Endothelial cell of umbilical vein (primary cell): ENCODE measurements around the gene TGM6. TPM values are rescaled to one million over a fixed set of nuclear protein-coding genes. Genes with fewer than 3 reads are reported as not detected.

Experiments
- BruUV-seq: library from RNA; stranded (reverse); fragments of 400-500 nt; replicated peaks from 2 replicates; lab custom pipeline; 2021; lab: Mats Ljungman, UMichigan
- CTCF ChIA-PET: fragments of 300-600, 350-600 bp; sonication (Branson Sonifier 250); formaldehyde crosslinking; loops from one replicate; lab custom pipeline; 2021; ENCODE audit warnings: antibody characterized with exemption, inconsistent platforms; lab: Charles Lee
- POLR2A ChIA-PET: fragments of 300-600, 350-600 bp; sonication (Branson Sonifier 250); formaldehyde crosslinking; loops from one replicate; lab custom pipeline; 2021; ENCODE audit warnings: antibody characterized with exemption, inconsistent platforms; lab: Charles Lee
- DNase-seq: peaks from one replicate; pipeline ENCODE4 v3.0.0-alpha.2; 2011; ENCODE audit warnings: low read depth, low spot score
- FAIRE-seq: peaks from 2 replicates; lab custom pipeline; 2011; peaks lifted over from hg19 to GRCh38; lab: Jason Lieb, UNC
- H2AFZ ChIP-seq: 2 replicates; pipeline ENCODE4 v1.6.0; 2012; ENCODE audit warnings: low read depth, low read length, control low read depth, inconsistent platforms
- H3K27ac ChIP-seq: 2 replicates; pipeline ENCODE4 v1.5.1; 2011; ENCODE audit warnings: low read depth, mild to moderate bottlenecking, control low read depth, low read length, moderate library complexity; ENCODE audit not compliant: insufficient read depth
- H3K27me3 ChIP-seq, 2 experiments: 2 replicates each; pipeline versions ENCODE4 v1.6.0 to v1.6.1; 2011; ENCODE audit warnings: low read length in 2 of 2, mixed read lengths in 1 of 2; ENCODE audit not compliant: control insufficient read depth in 2 of 2, insufficient read depth in 2 of 2
- H3K36me3 ChIP-seq, 2 experiments: 2 replicates in 1 of 2; 3 replicates in 1 of 2; pipeline ENCODE4 v1.5.1; 2011; ENCODE audit warnings: low read length in 2 of 2, mild to moderate bottlenecking in 1 of 2, moderate library complexity in 1 of 2; ENCODE audit not compliant: control insufficient read depth in 2 of 2, insufficient read depth in 2 of 2; ENCODE audit errors: extremely low read depth in 1 of 2
- H3K4me1 ChIP-seq: 3 replicates; pipeline ENCODE4 v1.5.1; 2011; ENCODE audit warnings: mild to moderate bottlenecking, low read length; ENCODE audit not compliant: control insufficient read depth, insufficient read depth; ENCODE audit errors: extremely low read depth
- H3K4me2 ChIP-seq: 2 replicates; pipeline ENCODE4 v1.6.1; 2011; ENCODE audit warnings: low read length, control low read depth, mixed read lengths; ENCODE audit not compliant: insufficient read depth
- H3K4me3 ChIP-seq, 3 experiments: fragments of 200-600 bp in 1 of 3; sonication (generic), shearing (Covaris generic) in 1 of 3; replicated peaks in 1 of 3; 2 replicates each; pipeline ENCODE4 v1.5.1; 2011 to 2016; ENCODE audit warnings: control low read depth in 3 of 3, low read length in 3 of 3, mild to moderate bottlenecking in 2 of 3, inconsistent platforms in 1 of 3, low read depth in 1 of 3, moderate library complexity in 1 of 3; ENCODE audit not compliant: insufficient read depth in 1 of 3
- H3K79me2 ChIP-seq: 2 replicates; pipeline ENCODE4 v1.6.0; 2012; ENCODE audit warnings: low read length, inconsistent platforms; ENCODE audit not compliant: control insufficient read depth, insufficient read depth
- H3K9ac ChIP-seq: replicated peaks from 2 replicates; pipeline ENCODE3; 2011; ENCODE audit warnings: low read length, control low read depth; ENCODE audit not compliant: insufficient read depth; ENCODE audit errors: extremely low read depth
- H3K9me1 ChIP-seq: replicated peaks from 3 replicates; pipeline ENCODE4 v1.6.0; 2011; ENCODE audit warnings: mild to moderate bottlenecking, low read length; ENCODE audit not compliant: control insufficient read depth, insufficient read depth; ENCODE audit errors: extremely low read depth
- H3K9me3 ChIP-seq: replicated peaks from 2 replicates; pipeline ENCODE4 v1.5.1; 2012; ENCODE audit warnings: low read length, inconsistent platforms; ENCODE audit not compliant: control insufficient read depth, insufficient read depth
- H4K20me1 ChIP-seq: replicated peaks from 2 replicates; pipeline ENCODE3; 2011; ENCODE audit warnings: mild to moderate bottlenecking, low read length; ENCODE audit not compliant: control insufficient read depth, insufficient read depth; ENCODE audit errors: extremely low read depth
- CTCF ChIP-seq, 2 donors: IDR thresholded peaks; 1 replicate in 1 of 2; 2 replicates in 1 of 2; pipeline ENCODE4 v1.5.1; 2011; ENCODE audit warnings: low read length in 2 of 2, mild to moderate bottlenecking in 2 of 2, moderate library complexity in 2 of 2, control low read depth in 1 of 2, inconsistent platforms in 1 of 2, low read depth in 1 of 2; ENCODE audit not compliant: insufficient read depth in 1 of 2; ENCODE audit errors: extremely low read depth in 1 of 2
- EZH2 ChIP-seq: IDR thresholded peaks from 2 replicates; pipeline ENCODE4 v1.6.1; 2012; ENCODE audit warnings: borderline replicate concordance, low read depth, mild to moderate bottlenecking, moderate library complexity, low read length, inconsistent platforms; ENCODE audit not compliant: severe bottlenecking
- FOS ChIP-seq: IDR thresholded peaks from 2 replicates; pipeline ENCODE4 v1.6.1; 2011; ENCODE audit warnings: mild to moderate bottlenecking, low read length, moderate library complexity, borderline replicate concordance; ENCODE audit not compliant: insufficient read depth
- GATA2 ChIP-seq: IDR thresholded peaks from 2 replicates; pipeline ENCODE4 v1.7.0; 2011; ENCODE audit warnings: low read depth, mild to moderate bottlenecking, moderate library complexity, mixed read lengths, low read length; ENCODE audit not compliant: insufficient read length, insufficient read depth
- JUN ChIP-seq: IDR thresholded peaks from 2 replicates; pipeline ENCODE4 v1.6.1; 2011; ENCODE audit warnings: borderline replicate concordance, low read depth; ENCODE audit not compliant: insufficient read length, insufficient read depth
- MAX ChIP-seq: IDR thresholded peaks from 2 replicates; pipeline ENCODE4 v1.6.1; 2011; ENCODE audit not compliant: insufficient read depth, insufficient read length
- MYC ChIP-seq: IDR thresholded peaks from one replicate; pipeline ENCODE4 v1.6.1; 2011; ENCODE audit warnings: mild to moderate bottlenecking, low read depth, low read length
- POLR2A ChIP-seq: IDR thresholded peaks from 2 replicates; pipeline ENCODE4 v1.6.1; 2012; ENCODE audit warnings: low read depth, mild to moderate bottlenecking, control low read depth, low read length
- POLR2AphosphoS5 ChIP-seq: IDR thresholded peaks from 2 replicates; pipeline ENCODE4 v1.6.1; 2012; ENCODE audit warnings: low read depth, mild to moderate bottlenecking, control low read depth, low read length, moderate library complexity; ENCODE audit not compliant: insufficient read depth
- dilution Hi-C: fragments of 300-500 bp; cut with MboI; formaldehyde crosslinking; loops from one replicate; pipeline ENCODE4 v1.15.0; 2019; ENCODE audit warnings: low sequenced_read_pairs; ENCODE audit not compliant: extremely low pct_ligation_motif_present
- intact Hi-C: fragments of 100-400 bp; cut with micrococcal nuclease; formaldehyde crosslinking; loops from one replicate; pipeline ENCODE4 v1.10.0; 2022
- polyA plus RNA-seq, 4 experiments: library from polyadenylated mRNA; depleted of rRNA in 3 of 4; stranded (reverse) in 3 of 4; unstranded in 1 of 4; fragments of >200 nt; gene quantifications; 2 replicates each; pipeline versions ENCODE4 v1.2.1 to v1.2.3, GENCODE V29; 2011 to 2012; ENCODE audit warnings: missing spikeins in 1 of 4
- total RNA-seq: library from RNA; stranded (reverse); gene quantifications from 2 replicates; pipeline ENCODE4 v1.2.3, GENCODE V29; 2021

TGM6 gene
- total and polyA plus RNA-seq, 2 donors (not counting 3 experiments of a cell fraction or from before 2014, with no cell fraction given) = not detected

- Histone ChIP-seq H3K9ac (no peak overlapping the region), H3K27me3 (no peaks in the 10 kb centered on the region), H3K27ac (no peak overlapping the region), H3K36me3 (no peaks in the 10 kb centered on the region), H3K4me3 (no peak overlapping the region), H3K9me3 (no peaks in the 10 kb centered on the region), H3K79me2 (peaks cover 20% of the 10 kb centered on the region), H3K4me1 (peaks cover 22% of the 10 kb centered on the region), H2AFZ (no peak overlapping the region), H3K4me2 (no peak overlapping the region), H3K9me1 (no peaks in the 10 kb centered on the region), H4K20me1 (no peaks in the 10 kb centered on the region)
- no TSS peak for BruUV-seq
- DNase-seq (peak; percentile 43), FAIRE-seq (no peak)
- CTCF ChIA-PET = no interaction called here
- no peak for TF ChIP-seq EZH2
- no peak for TF ChIP-seq MAX
- no peak for TF ChIP-seq MYC
- TF ChIP-seq GATA2 = no peak
- no peak for TF ChIP-seq FOS
- TF ChIP-seq JUN = no peak
- no peak for TF ChIP-seq POLR2AphosphoS5
- TF ChIP-seq POLR2A = no peak
- no peak for TF ChIP-seq CTCF (IDR thresholded peaks at IDR 0.05; ENCODE audit: extremely low read depth in 1 of 2, insufficient read depth in 1 of 2, low read depth in 1 of 2, low read length in 2 of 2)
- dilution Hi-C loops (no loop called here), intact Hi-C loops (no loop called here)
- POLR2A ChIA-PET = no interaction called here
These were observed 92.8 kb downstream of the TGM6 start for GRCh38 chr20:2473516-2473915.
